Large intestine (tissue), 3 donors: ENCODE measurements around the gene PAM16. TPM values are rescaled to one million over a fixed set of nuclear protein-coding genes. Genes with fewer than 3 reads are reported as not detected.

Experiments
- DNase-seq, 2 donors: peaks; one replicate each; pipeline versions ENCODE4 v3.0.0 to v3.0.0-alpha.2; 2013
- H3K27ac ChIP-seq: one replicate; pipeline ENCODE4 v1.5.1; 2013; ENCODE audit warnings: low read length
- H3K27me3 ChIP-seq: 2 replicates; pipeline ENCODE4 v1.6.1; 2013; ENCODE audit warnings: low read length; ENCODE audit not compliant: control insufficient read depth, insufficient read depth
- H3K36me3 ChIP-seq: 2 replicates; pipeline ENCODE4 v1.6.1; 2013; ENCODE audit warnings: low read length; ENCODE audit not compliant: control insufficient read depth, insufficient read depth
- H3K4me1 ChIP-seq: one replicate; pipeline ENCODE4 v1.6.1; 2013; ENCODE audit warnings: low read length; ENCODE audit not compliant: control insufficient read depth, insufficient read depth
- H3K4me3 ChIP-seq: one replicate; pipeline ENCODE4 v1.5.1; 2013; ENCODE audit warnings: low read length
- H3K9me3 ChIP-seq: one replicate; pipeline ENCODE4 v1.6.1; 2013; ENCODE audit warnings: mild to moderate bottlenecking, low read depth, low read length, moderate library complexity; ENCODE audit not compliant: control insufficient read depth
- WGBS: methylation state at CpG from one replicate; pipeline ENCODE4 v1.1.5; 2013; ENCODE audit warnings: low lambda C conversion rate; ENCODE audit not compliant: insufficient coverage; 5-methylcytosine and 5-hydroxymethylcytosine counted together
- polyA plus RNA-seq: library from polyadenylated mRNA; unstranded; fragments of 120-200 nt; gene quantifications from one replicate; pipeline ENCODE4 v1.2.1, GENCODE V29; 2013

The PAM16 gene
- polyA plus RNA-seq, 1 donor = 37.9 TPM

DNA sequence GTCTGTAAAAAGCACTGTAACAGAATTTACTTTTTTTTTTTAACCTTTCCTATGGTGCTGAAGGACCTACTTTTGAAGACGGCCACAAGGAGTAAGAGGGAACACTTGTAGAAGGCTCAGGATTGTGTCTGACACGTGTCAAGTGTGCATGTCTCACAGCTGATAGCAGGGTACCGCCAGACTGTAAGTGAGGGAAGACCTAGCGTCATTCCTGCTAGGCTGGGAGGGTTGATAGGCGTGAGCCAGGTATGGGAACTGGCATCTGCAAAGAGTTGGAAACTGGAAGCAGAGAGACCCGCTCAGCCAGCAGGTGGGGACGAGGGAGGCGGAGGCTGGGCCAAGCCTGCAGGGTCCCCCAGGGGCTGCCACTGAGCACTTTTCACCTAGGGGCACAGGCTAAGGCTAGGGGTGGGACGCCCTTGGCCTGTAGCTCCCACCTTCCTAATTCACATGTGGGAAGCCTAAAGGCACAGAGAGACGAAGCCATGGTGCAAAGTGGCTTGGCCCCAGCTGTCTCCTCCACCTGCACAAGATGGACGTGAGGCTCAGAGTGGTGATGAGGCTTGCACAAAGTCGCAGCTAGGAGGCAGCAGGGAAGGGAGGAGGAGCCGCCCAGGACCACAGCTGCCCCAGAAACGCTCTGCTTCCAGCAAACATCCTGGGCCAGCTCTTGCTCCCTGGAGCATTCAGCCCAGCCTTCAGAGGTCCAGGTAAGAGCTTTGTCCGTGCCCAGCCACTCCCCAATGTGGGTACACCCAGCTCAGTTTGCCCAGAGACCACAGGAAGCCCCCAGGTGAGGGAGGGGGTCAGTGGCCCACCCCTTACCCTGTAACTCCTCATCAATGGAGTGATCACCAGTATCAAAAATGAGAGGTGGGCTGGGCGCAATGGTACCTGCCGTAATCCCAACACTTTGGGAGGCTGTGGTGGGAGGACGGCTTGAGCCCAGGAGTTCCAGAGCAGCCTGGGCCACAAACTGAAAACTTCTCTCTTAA, 39.4 kb upstream of the PAM16 start:
- no peak for DNase-seq
- Histone ChIP-seq H3K4me1 (peaks cover 16% of the 10 kb centered on the region), H3K27me3 (no peaks in the 10 kb centered on the region), H3K4me3 (no peak overlapping the region), H3K36me3 (peaks cover 62% of the 10 kb centered on the region), H3K9me3 (peaks cover 3% of the 10 kb centered on the region), H3K27ac (no peak overlapping the region)
- WGBS = 100% methylated on average over 1 of the region's 18 CpGs

DNA sequence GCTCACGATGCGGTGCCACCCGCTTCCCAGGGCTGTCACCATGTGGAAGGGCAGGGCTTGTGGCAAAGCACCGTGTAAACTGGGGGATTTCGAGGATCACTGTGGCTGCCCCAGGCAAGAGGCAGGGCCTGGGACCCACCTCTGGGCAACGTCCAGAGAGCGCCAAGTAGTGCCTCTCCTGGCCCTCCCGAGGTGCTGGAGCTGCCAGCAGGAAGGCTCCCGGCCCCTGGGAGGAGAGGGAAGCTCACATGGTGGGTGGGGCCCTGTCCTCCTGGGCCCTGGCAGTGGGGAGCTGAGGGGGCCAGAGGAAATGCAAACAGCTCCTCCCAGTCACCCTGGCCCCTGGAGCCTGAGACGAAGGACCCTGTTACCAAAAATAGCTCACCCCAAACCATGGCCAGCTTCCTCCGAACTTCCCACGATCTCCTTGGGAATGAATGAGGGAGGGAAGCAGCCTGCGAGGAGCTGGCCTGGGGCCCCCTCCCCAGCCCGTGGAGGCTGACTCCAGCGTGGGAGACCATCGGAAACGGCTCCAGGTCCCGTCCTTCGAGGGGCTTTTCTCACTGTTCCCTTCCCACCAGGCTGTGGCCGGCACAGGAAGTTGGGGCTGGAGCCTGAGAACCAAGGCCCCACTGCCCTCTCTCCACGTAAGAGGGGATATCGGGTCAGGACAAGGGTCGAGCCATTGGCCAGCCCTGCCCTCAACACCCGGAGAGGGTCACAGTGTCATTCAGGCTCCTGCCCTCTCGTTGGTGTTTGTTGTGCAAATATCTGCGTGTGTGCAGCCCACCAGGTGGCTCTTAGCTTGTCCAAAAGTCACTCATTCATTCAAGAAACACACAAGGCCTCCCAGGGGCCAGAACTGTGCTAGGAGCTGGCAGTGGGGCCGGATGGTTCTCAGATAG, 38.2 kb upstream of the PAM16 start:
- WGBS = no CpG with 5 or more reads among the region's 27 CpGs
- no peak overlapping the region for H3K4me3 ChIP-seq
- no peak for DNase-seq
- no peaks in the 10 kb centered on the region for H3K27me3 ChIP-seq
- H3K4me1 ChIP-seq = peaks cover 16% of the 10 kb centered on the region
- H3K36me3 ChIP-seq = peaks cover 60% of the 10 kb centered on the region
- H3K9me3 ChIP-seq = peaks cover 3% of the 10 kb centered on the region
- H3K27ac ChIP-seq = no peak overlapping the region

DNA sequence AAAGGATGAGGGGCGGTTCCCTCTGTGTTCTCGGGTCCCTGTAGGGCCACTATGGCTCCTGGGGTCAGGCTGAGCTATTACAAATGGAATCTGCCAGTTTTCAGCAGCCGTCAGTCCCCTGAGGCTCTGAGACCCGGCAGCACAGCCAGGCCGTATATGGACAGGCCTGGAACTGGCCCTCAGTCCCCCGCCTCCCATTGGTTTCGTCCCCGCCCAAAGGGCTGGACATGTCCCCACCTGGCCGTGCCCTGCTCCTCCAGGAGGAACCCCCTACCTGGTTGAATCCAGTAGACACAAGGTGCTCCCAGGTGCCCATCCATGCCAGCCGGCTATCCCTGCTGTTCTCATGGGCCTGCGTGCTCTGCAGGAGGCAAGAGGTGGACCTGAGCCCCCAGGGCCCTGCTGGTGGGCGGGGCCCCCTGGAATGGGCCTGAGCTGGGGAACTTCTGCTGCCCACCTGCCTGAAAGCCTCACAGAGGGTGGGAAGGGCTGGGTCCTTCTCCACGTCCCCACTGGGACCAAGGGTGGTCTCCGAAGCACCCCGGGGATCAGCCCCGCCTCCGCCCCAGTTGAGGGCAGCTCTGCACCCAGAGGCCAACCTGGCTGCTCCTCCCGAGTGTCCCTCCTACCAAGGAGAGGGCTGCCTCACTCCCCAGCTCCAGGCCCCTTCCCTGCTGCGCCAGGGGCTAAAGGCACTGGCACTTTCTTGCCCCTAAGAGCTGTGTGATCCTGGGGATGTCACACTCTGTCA, 37.3 kb upstream of the PAM16 start:
- Histone ChIP-seq H3K27ac (no peak overlapping the region), H3K4me1 (peaks cover 15% of the 10 kb centered on the region), H3K36me3 (peaks cover 68% of the 10 kb centered on the region), H3K9me3 (peaks cover 3% of the 10 kb centered on the region), H3K27me3 (no peaks in the 10 kb centered on the region), H3K4me3 (no peak overlapping the region)
- no CpG with 5 or more reads among the region's 19 CpGs for WGBS
- no peak for DNase-seq

DNA sequence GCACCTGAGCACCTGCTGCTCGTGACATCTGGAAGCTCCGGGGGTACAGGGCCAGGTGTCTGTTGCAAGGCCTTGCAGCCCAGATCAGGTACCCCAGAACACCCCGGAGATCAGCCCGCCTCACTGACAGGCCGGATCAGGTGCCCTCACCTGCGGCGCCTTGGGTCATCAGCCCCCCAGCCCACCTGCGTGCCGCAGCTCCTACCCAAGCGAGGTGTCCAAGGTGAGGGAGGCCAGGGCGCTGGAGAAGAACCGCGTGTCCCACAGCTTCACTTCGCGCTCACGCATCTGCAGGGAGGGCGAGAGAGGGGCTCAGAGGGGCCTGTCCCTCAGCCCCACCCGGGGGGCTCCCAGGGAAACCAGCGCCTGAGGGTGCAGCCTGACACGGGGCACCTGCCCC, 36.7 kb upstream of the PAM16 start:
- no CpG with 5 or more reads among the region's 20 CpGs for WGBS
- Histone ChIP-seq H3K27ac (no peak overlapping the region), H3K27me3 (no peaks in the 10 kb centered on the region), H3K4me3 (no peak overlapping the region), H3K36me3 (peaks cover 69% of the 10 kb centered on the region), H3K4me1 (peaks cover 9% of the 10 kb centered on the region), H3K9me3 (peaks cover 3% of the 10 kb centered on the region)
- no peak for DNase-seq

DNA sequence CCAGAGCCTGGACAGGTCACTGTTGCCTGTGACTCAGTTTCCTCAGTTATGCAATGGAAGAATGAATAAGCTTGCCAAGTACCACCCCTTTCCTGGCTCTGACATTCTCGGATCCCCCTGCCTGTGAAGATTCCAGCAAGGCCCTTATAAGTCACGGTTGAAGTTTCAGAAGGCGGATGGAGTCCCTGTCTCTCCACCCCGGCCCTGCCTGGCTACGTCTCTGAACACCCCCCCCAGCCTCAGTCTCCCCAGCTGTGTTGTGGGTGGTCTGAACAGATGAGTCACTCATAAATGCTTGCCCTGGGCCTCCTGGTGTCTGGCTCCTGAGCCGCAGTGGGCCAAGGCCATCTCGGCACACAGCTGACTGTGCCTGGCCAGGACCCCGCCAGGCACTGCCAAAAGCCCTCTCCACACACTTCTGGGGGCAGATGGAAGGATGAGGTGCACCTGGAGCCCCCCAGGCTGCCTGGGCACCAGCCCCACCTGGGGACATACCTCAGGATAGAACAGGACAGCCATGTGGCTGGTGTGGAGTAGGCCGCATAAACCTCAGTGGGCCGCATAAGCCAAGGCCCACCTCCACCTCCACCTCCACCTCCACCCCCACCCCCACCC, 35.9 kb upstream of the PAM16 start:
- DNase-seq = no peak
- H3K27ac ChIP-seq = no peak overlapping the region
- H3K9me3 ChIP-seq = no peaks in the 10 kb centered on the region

DNA sequence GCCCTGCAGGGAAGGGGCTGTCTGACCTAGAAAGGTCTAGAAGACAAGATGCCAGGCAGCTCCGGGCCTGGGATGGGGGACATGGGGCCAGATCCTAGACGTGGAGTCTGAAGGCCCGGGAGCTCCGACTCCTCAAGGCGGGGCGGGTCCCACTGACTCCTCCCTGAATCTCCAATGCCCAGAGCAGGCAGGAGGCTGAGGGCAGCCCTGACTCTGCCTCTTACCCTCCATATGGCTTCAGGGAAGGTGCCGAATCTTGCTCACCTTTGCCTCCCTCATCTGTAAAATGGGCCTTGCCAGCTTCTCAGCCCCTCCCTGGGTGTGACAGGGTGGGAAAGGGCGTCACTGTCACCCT, 35.3 kb upstream of the PAM16 start:
- Histone ChIP-seq H3K27ac (no peak overlapping the region), H3K27me3 (no peaks in the 10 kb centered on the region), H3K4me3 (no peak overlapping the region), H3K4me1 (no peaks in the 10 kb centered on the region), H3K9me3 (no peaks in the 10 kb centered on the region), H3K36me3 (peaks cover 70% of the 10 kb centered on the region)
- no CpG with 5 or more reads among the region's 8 CpGs for WGBS
- no peak for DNase-seq

More for the DNA sequence above, 35.9 kb upstream of the PAM16 start:
- Histone ChIP-seq H3K36me3 (peaks cover 74% of the 10 kb centered on the region), H3K4me1 (peaks cover 1% of the 10 kb centered on the region), H3K27me3 (no peaks in the 10 kb centered on the region), H3K4me3 (no peak overlapping the region)
- WGBS = no CpG with 5 or more reads among the region's 10 CpGs

DNA sequence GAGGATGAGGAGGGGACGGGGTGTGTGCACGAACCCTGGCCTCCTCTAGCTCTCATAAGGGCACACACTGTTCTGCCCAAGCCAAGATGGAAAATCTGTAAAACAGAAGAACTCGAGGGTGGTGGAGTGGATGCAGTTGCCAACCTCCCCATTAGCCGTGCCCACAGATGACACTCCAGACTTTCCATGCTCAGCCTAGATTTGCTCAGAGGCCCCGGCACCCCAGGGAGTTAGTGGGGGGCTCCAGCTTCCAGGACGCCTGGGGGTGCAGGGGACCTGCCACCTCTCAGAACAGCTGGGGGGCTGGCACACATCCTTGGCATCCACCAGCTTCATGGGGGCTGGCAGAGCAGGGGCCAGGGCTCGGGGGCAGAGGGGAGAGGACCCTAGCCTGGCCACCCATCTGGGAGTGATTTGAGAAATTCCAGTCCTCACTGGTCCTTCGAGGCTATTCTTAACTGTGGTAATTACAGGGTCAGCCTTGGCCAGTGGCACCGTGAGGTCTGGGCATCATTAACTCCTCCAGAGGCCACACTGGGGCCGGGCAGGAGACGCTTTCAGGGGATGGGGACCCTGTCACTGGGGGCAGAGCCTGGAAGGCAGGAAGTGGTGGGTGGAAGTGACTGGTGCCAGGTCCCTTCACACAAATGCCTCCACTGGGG, 34.8 kb upstream of the PAM16 start:
- Histone ChIP-seq H3K4me1 (no peaks in the 10 kb centered on the region), H3K27ac (no peak overlapping the region), H3K4me3 (no peak overlapping the region), H3K27me3 (no peaks in the 10 kb centered on the region), H3K36me3 (peaks cover 73% of the 10 kb centered on the region), H3K9me3 (peaks cover 3% of the 10 kb centered on the region)
- WGBS = no CpG with 5 or more reads among the region's 11 CpGs
- no peak for DNase-seq

DNA sequence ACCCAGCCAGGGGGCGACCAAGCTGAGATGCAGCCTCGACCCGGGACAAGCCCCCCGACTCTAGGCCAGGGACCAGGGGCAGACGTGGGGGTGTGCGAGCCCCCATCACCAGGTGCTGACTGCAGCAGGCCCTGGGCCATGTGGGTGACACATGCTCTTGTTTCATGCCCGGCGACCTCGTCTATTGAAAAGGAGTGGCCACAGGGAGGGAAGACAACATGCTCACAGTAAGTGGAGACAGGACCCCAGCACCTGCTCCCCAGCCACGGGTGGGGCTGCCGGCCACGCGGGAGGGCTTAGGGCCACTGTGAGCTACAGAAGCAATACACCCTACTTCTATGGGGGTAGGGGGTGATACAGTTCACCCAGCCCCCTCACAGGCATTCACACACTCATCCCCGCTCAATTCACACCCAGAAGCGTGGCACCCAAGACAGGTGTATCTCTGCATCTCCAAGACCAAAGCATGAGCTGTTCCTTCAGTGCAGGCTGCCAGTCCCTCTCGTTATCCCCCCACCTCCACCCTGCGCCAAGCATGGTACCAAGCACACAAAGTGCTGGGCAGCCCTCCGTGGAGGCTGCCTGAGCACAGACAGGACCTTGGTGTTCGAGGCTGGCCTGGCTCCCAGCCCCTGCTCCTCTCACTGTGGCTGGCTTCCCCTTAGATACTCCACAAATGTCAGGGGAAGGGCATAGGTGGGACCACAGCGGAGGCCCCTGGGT, 34.1 kb upstream of the PAM16 start:
- H3K27ac ChIP-seq = no peak overlapping the region
- WGBS = no CpG with 5 or more reads among the region's 20 CpGs
- H3K36me3 ChIP-seq = peaks cover 77% of the 10 kb centered on the region
- no peak for DNase-seq
- H3K27me3 ChIP-seq = no peaks in the 10 kb centered on the region
- no peak overlapping the region for H3K4me3 ChIP-seq
- H3K9me3 ChIP-seq = peaks cover 3% of the 10 kb centered on the region
- H3K4me1 ChIP-seq = no peaks in the 10 kb centered on the region

DNA sequence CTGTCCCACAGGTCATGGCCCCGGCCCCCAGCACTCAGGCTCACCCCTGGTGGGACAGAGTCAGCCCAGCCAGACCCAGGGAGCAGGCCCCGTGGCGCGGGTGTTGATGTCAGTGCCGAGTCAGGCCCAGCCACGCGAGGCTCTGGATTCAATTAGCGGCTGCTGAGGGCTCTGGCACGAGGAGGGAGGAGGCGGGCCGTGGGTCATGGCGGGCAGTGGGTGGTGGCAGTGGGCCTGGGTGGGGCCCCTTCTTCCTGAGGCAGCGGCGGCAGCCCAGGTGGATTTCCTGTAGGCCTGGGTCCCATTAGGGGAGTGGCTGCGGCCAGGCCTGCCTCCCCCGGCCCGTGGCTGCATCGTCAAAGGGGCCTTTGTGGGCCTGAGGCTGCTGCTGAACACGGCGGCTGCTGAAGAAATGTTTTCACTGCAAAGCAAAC, 33.4 kb upstream of the PAM16 start:
- no CpG with 5 or more reads among the region's 20 CpGs for WGBS
- no peak overlapping the region for H3K4me3 ChIP-seq
- no peaks in the 10 kb centered on the region for H3K27me3 ChIP-seq
- H3K9me3 ChIP-seq = peaks cover 3% of the 10 kb centered on the region
- no peak for DNase-seq
- H3K27ac ChIP-seq = no peak overlapping the region
- H3K4me1 ChIP-seq = no peaks in the 10 kb centered on the region
- peaks cover 73% of the 10 kb centered on the region for H3K36me3 ChIP-seq
